CD4-positive, alpha-beta T cell treated with Interleukin-4 for 4 hours (primary cell): ENCODE results near the gene LIN54.
"Not testable (repeated sequence)": the region's sequence is repeated elsewhere in the genome, so short reads cannot be mapped to it uniquely, and the experiment has no call there.

Experiments
- DNase-seq: peaks from one replicate; pipeline ENCODE4 v3.0.0-alpha.2; 2020

The LIN54 gene

DNA sequence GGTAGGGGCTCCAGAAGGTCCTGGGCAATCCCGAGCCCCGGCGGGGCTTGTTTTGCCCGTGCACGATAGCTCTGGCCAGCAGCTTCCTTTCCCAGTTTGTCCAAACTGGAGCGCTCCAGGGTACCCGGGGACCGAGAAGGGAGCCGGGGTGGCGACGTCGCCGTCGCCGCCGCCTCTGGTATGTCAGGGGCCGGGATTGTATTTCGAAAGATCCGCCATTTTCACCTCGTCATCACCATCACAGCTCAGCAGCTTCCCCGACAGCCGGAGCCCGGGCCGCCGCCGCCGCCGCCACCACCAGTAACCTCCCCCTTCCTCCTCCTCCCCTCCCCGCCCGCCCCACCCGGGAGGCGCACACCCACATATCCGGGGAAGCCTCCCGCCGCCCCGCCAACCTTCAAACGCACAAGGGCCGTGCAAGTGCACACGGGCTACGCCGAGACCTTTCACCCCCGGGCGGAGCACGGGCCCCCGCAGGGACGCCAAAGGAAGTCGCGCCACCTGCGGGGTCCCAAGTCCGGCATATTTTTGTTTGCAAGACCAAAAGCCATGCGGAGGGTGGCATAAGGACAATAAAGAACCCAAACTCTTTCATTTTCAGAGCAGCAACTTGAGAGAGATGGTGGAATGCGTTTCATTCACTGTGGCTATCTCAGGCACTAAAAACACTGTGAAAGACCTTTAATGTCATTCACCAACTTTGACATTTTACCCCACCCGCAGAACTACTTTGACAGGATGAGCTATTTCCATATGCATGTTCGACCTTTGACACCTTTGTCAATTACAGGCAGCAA, at the start of gene LIN54:
TSS of gene LIN54 (minus strand) at position 302 of the 797 bp plus-strand sequence. CDS start 25,979 bp downstream, outside the sequence.
- peak; percentile 88 for DNase-seq

DNA sequence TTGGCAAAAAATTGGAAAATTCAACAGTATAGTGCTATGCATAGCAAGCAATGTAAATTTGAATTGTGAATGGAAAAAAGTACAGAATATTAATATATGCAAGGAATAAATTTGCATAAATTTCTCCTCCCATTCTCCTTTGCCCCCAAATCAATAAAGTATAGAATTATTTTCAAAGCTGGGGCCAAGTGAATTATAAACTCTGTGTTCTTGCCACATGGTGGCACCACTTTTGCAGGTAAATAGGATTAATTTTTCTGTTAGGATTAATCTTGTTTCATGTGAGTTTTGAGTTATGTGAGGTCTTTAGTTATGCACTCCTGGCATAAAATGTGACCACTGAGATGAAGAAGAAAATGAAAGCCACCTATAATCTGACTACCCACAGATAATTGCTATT, 44.3 kb upstream of the LIN54 start:
- peak; percentile 20 for DNase-seq

- not testable (repeated sequence) for DNase-seq
These were observed 38.2 kb upstream of the LIN54 start for GRCh38 chr4:83048781-83049180.

DNA sequence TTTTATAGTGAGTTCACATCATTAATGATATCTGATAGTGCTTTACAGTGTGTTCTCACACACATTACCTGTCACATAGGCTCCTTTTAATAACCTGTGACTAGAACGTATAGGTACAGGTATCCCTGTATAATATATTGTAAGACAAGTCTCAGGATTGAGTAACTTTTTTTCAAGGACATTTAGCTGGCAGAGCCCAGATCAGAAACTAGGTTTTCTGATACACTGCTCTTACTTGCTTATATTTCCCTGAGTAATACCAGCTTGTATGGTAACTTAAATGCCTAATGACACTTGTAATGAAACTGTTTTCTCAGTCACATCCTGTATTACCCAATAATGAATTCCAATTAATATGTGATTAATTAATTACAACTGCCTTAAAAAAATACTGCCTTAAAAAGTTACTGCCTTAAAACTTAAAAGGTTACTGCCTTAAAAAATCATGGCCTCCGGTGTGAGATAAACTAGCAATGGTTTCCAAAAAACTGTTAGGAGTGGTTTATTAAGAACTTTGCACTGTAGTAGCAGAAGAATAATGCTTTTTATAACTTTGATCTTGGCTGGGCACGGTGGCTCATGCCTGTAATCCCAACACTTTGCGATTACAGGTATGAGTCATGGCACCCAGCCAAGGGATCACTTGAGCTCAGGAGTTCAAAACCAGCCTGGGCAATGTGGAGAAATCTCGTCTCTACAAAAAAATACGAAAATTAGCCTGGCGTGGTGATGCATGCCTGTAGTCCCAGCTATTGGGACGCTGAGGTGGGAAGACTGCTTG, 36.3 kb upstream of the LIN54 start:
- DNase-seq = no peak

DNA sequence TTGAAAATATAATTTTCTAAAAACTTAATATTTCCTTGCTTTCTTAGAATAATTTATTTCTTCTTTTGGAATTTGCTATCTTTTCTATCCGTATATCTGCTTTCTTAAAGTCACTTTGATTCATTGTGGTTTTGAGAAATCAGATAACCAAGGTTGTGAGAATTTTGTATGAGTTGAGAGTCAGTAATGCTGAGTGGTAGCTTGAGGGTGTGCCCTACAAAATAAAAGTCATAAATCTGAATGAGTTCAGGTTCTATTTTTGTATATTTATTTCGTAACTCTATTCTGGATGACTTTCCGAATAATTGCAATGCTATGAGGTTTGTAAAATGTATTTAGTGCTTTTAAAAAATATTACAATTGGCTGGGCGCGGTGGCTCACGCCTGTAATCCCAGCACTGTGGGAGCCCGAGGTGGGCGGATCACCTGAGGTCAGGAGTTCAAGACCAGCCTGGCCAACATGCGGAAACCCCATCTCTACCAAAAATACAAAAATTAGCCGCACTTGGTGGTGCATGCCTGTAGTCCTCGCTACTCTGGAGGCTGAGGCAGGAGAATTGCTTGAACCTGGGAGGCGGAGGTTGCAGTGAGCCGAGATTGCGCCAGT, 33.3 kb upstream of the LIN54 start:
- DNase-seq = no peak

- DNase-seq = not testable (repeated sequence)
These were observed 32.5 kb upstream of the LIN54 start for GRCh38 chr4:83043157-83043556.

DNA sequence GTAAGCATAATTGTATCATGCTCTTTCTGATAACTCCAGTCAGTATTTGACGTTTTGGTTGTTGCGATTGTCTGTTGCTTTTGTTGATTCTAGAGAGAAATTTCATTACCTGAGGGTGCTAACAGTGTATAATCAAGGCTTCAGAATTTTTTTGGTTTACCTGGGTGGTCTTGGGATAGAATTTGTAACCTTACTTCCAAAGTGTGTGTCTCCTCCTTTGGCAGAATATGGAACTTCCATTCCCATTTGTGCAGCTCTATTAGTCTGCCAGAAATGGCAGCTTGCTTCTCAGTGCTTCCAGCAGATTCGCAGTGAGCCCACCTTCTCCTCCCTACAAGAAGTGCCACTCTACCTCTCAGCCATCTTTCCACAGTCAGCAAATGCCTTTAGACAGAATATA, 29.6 kb upstream of the LIN54 start:
- DNase-seq = no peak

DNA sequence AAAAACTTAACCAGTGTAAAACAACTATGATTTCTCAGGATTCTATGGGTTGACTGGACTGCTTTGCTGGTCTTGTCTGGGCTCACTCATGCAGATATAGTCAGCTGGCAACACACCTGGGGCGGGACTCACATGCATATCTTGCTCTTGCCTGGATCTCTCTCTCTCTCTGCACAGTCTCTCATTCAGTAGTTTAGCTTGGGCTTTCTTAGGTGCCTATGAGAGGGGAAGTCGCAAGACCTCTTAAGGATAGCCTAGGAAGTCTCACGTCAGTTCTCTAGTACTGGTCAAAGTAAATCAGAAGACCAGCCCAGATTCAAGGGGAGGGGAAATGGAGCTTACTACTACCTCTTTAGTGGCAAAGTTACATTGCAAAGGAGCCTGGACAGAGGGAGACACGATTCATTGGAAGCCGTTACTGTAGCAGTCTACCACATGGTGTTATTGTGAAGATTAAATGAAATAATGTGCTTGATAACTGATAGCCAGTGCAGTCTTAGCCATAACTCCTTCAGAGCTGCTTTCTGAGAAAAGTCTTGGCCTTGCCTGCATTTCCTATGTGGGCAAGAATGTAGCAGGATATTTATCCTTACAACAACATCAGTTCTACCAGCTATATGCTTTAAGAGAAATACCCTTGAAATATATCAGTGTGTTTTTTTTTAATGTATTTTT, 26.5 kb upstream of the LIN54 start:
- no peak for DNase-seq

GRCh38 chr4:83034630-83035494, 24.2 kb upstream of the LIN54 start, which contains the start of gene COPS4:
Gene COPS4, plus strand, starts transcription at chr4:83035183. Its CDS starts 42 bp downstream, at chr4:83035225.
- peak; percentile 99 for DNase-seq

DNA sequence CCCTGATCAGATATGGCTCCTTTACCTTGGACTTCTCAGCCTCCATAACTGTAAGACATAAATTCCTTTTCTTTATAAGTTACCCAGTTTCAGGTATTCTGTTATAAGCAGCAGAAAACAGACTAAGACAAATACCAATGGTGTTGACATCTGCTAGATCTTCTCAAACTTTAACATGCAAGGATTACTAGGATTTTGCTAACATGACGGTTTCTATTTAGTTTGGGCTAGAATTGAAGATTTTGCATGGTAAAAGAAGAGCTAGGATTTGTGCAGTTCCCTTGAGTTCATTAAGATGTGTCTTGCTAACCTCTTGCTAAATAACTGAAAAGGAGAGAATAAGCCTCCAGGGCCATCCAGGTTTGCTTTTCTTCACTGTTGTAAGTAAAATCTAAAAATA, 19.1 kb upstream of the LIN54 start:
- DNase-seq = no peak

GRCh38 chr4:83028976-83029375, 18.4 kb upstream of the LIN54 start:
- no peak for DNase-seq

DNA sequence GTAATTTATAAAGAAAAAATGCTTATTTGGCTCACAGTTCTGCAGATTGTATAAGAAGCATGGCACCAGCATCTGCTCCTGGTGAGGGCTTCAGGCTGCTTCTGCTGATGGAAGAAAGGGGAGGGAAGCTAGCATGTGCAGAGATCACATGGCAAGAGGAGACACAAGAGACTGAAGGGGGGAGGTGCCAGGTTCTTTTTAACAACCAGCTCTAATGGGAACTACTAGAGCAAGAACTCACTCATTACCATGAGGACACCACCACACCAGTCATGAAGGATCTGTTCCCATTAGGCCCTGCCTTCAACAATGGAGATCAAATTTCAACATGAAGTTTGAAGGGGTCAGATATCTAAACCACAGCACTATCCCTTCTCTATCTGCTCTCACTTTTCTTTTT, 14.9 kb upstream of the LIN54 start:
- DNase-seq = no peak

GRCh38 chr4:83024233-83024632, 13.6 kb upstream of the LIN54 start:
- DNase-seq = no peak

DNA sequence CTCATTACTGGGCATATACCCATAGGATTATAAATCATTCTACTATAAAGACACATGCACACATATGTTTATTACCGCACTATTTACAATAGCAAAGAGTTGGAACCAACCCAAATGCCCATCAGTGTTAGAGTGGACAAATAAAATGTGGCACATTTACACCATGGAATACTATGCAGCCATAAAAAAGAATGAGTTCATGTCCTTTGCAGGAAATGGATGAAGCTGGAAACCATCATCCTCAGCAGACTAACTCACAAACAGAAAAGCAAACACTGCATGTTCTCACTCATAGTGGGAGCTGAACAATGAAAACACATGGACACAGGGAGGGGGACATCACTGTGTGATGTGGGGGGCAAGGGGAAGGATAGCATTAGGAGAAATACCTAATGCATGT, 13.0 kb upstream of the LIN54 start:
- DNase-seq = not testable (repeated sequence)

GRCh38 chr4:83022724-83023450, 12.3 kb upstream of the LIN54 start:
- no peak for DNase-seq

DNA sequence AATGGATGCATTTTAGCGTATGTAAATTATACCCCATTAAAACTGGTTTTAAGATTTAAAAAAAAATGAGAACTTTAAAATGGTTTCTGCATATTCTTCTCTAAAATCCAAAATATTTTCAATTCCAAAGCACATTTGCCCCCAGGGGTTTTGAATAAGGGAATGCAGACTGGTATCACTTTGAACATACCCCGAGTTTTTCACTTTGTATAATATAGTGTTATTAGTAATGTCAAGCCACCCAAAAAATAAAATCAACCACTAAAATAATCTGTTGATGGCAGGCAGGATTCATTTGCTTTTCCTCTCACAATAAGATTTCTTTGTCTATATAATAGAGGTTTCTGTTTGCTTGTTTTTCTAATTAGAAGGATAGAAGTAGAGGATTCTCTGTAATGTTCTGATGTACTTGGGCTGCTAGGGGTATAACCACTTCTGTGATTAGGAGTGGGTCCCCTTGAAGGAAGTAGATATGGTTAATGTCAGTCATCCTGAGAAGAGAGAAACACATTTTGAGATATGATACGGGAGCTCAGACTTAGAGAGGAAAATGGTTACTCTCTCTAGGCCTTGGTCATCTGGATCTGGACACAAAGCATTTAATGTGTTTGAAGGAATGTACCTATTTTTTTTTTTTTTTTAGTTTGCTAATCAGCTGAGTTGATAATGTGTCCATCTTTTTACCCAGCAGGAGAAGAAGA, 9.3 kb upstream of the LIN54 start:
- no peak for DNase-seq

DNA sequence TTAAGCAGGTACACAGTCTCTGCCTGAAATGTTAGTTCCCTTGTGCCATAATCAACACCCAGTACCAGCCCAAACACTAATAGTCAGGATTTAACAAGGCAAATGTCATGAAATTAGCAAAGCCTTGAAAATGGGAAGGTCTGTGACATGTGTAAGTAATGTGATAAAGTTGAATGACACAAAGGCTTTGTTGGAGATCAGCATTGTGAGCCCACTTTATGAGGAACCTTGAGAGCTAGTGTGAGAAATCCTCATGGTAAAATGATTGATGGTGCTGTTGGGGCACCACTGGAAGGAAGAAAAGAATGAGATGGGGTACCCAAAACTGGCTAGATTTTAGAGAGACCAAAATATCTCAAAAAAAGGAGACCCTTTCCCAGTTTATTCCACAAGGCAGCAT, 3.3 kb upstream of the LIN54 start:
- no peak for DNase-seq

- no peak for DNase-seq
These were observed 2.8 kb upstream of the LIN54 start for GRCh38 chr4:83013420-83013867.

DNA sequence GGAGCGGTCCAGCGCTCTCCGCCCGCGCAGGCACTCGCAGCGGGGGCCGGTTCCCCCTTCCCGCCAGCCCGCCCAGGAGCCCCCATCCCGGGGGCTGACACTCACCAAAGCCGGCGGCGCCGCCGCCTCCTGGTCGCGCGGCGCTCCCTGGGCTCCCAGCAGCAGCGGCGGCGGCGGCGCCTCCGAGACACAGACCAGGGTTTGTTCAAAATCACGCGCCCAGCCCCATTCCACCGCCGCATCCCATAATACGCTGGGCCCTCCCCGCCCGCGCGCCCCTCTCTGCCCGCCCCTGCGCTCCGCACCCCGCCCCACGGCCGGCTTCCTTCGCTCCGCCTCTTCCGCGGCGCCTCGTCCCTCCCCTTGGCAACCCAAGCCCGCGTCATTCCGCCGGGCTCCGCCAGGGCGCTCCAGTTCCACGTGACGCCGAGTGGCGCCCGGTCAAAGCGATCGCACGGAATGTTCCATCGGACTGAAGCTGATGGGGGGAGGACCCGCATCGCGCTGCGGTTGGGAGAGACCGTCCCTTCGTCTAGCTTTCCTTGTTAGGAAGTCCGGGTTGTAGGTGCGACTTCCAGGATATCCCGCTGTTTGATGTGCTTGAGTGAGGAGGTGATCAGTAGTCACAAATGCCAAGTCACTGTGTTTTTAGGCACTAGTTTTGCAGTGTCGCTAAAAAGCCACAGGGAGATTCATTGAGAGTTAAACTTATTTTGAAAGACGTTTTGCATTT, 2.2 kb upstream of the LIN54 start:
- peak; percentile 97 for DNase-seq

DNA sequence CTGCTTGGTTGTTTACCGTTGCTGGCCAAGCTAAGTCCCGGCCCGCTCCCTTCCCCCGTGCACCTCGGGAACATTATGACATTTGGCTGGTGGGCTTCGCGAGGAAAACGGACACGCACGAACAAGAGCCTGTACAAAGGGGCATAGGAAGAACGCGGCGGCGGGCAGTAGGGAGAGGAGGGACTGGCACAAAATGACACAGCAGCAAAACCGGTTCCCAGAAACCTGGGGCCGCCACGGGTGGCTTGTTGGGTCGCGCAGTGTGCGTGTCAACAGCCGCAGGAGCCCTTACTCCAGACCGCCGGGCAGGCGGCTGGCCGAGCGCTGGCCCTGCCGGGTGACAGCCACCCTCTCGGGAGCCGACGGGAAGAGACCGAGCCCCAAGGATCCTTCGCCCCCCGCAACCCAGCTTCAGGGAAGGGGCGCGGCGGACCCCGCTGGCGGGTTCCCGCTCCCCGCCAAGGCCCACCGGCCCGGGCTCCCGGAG, 1.6 kb upstream of the LIN54 start:
- no peak for DNase-seq
